Caco-2 (cell line): Measurements from ENCODE around the gene STXBP2. TPM values are rescaled to one million over a fixed set of nuclear protein-coding genes. Genes with fewer than 3 reads are reported as not detected.

ENCODE experiments used
- BruUV-seq: library from RNA; stranded (reverse); fragments of 400-500 nt; replicated peaks from 2 replicates; lab custom pipeline; 2021; lab: Mats Ljungman, UMichigan
- CTCF ChIA-PET: fragments of 300-600 bp; sonication (Branson Sonifier 250); formaldehyde crosslinking; loops from one replicate; lab custom pipeline; 2022; ENCODE audit warnings: antibody characterized with exemption; lab: Charles Lee
- POLR2A ChIA-PET: fragments of 300-600 bp; sonication (Branson Sonifier 250); formaldehyde crosslinking; loops from one replicate; lab custom pipeline; 2022; ENCODE audit warnings: antibody characterized with exemption; lab: Charles Lee
- DNase-seq, 2 experiments: peaks; one replicate each; pipeline versions ENCODE4 v3.0.0 to v3.0.0-alpha.2; 2020 to 2022
- H3K27me3 ChIP-seq: replicated peaks from 2 replicates; pipeline ENCODE4 v1.6.0; 2011; ENCODE audit warnings: low read length; ENCODE audit not compliant: control insufficient read depth, insufficient read depth
- H3K36me3 ChIP-seq: 2 replicates; pipeline ENCODE4 v1.5.1; 2011; ENCODE audit warnings: low read length; ENCODE audit not compliant: control insufficient read depth, insufficient read depth
- H3K4me1 ChIP-seq: fragments of 250-450 bp; sonication (Bioruptor Pico); 2 replicates; pipeline ENCODE4 v1.5.1; 2020; ENCODE audit warnings: mild to moderate bottlenecking
- H3K4me3 ChIP-seq: 2 replicates; pipeline ENCODE4 v1.5.1; 2011; ENCODE audit warnings: low read depth, mild to moderate bottlenecking, control low read depth, low read length
- H3K9me3 ChIP-seq: fragments of 250-450 bp; sonication (Bioruptor Pico); 2 replicates; pipeline ENCODE4 v1.5.1; 2020; ENCODE audit warnings: mild to moderate bottlenecking, moderate library complexity
- H3K27ac Mint-ChIP-seq: one replicate; pipeline ENCODE4 v1.8.0; 2022; ENCODE audit warnings: mixed read lengths; ENCODE audit not compliant: unreplicated experiment
- H3K27me3 Mint-ChIP-seq: one replicate; pipeline ENCODE4 v1.8.0; 2022; ENCODE audit warnings: mixed read lengths; ENCODE audit not compliant: insufficient read depth, unreplicated experiment
- H3K36me3 Mint-ChIP-seq: one replicate; pipeline ENCODE4 v1.8.0; 2022; ENCODE audit warnings: mild to moderate bottlenecking, mixed read lengths; ENCODE audit not compliant: insufficient read depth, unreplicated experiment
- H3K4me1 Mint-ChIP-seq: one replicate; pipeline ENCODE4 v1.8.0; 2022; ENCODE audit warnings: low read depth, mixed read lengths; ENCODE audit not compliant: unreplicated experiment
- H3K4me3 Mint-ChIP-seq: one replicate; pipeline ENCODE4 v1.8.0; 2022; ENCODE audit warnings: mild to moderate bottlenecking, moderate library complexity, mixed read lengths; ENCODE audit not compliant: unreplicated experiment
- H3K9me3 Mint-ChIP-seq: one replicate; pipeline ENCODE4 v1.8.0; 2022; ENCODE audit warnings: mixed read lengths; ENCODE audit not compliant: unreplicated experiment
- CTCF ChIP-seq, 2 experiments: fragments of 200-600 bp in 1 of 2; IDR thresholded peaks; 1 replicate in 1 of 2; 2 replicates in 1 of 2; pipeline versions ENCODE4 v1.5.1 to v1.8.0; 2011 to 2022; ENCODE audit warnings: antibody characterized with exemption in 1 of 2, control low read depth in 1 of 2, inconsistent platforms in 1 of 2, low read depth in 1 of 2, low read length in 1 of 2, mild to moderate bottlenecking in 1 of 2, moderate library complexity in 1 of 2; ENCODE audit not compliant: insufficient read depth in 1 of 2, severe bottlenecking in 1 of 2, unreplicated experiment in 1 of 2
- intact Hi-C: fragments of 100-400 bp; cut with micrococcal nuclease; formaldehyde crosslinking; loops from one replicate; pipeline ENCODE4 v1.10.0; 2022; ENCODE audit not compliant: unreplicated experiment
- total RNA-seq: library from RNA; stranded (reverse); gene quantifications from 2 replicates; pipeline ENCODE4 v1.2.3, GENCODE V29; 2022

The STXBP2 gene
- total RNA-seq, 1 experiment from 2014 or later: 113 TPM

GRCh38 chr19:7617735-7618134 lies 19.2 kb upstream of the STXBP2 start:
- H3K4me3 Mint-ChIP-seq: no peak overlapping the region
- H3K9me3 ChIP-seq: no peaks in the 10 kb centered on the region
- TSS peak; percentile 63 for BruUV-seq
- H3K27ac Mint-ChIP-seq: no peak overlapping the region
- ChIA-PET POLR2A (no interaction called here), CTCF (interaction anchor here (1.0 kb wide), 1 partner anchor 128 kb away, joined by 4 read pairs; no protein-coding TSS in a partner anchor)
- peaks cover 72% of the 10 kb centered on the region for H3K36me3 Mint-ChIP-seq
- H3K36me3 ChIP-seq: no peaks in the 10 kb centered on the region; the same call in 1 of the 2 replicates
- intact Hi-C loops: no loop called here
- TF ChIP-seq CTCF (IDR thresholded peaks at IDR 0.05; ENCODE audit: insufficient read depth in 1 of 2, low read depth in 1 of 2, low read length in 1 of 2, severe bottlenecking in 1 of 2, unreplicated experiment in 1 of 2): no peak
- H3K27me3 Mint-ChIP-seq: no peaks in the 10 kb centered on the region
- no peaks in the 10 kb centered on the region for H3K27me3 ChIP-seq
- no peaks in the 10 kb centered on the region for H3K4me1 Mint-ChIP-seq
- H3K4me3 ChIP-seq: no peak overlapping the region
- no peaks in the 10 kb centered on the region for H3K4me1 ChIP-seq
- no peaks in the 10 kb centered on the region for H3K9me3 Mint-ChIP-seq
- no peak for DNase-seq

- no peaks in the 10 kb centered on the region; the same call in 1 of the 2 replicates for H3K36me3 ChIP-seq
- DNase-seq: no peak
- ChIA-PET POLR2A (no interaction called here), CTCF (interaction anchor here (1.0 kb wide), 1 partner anchor 129 kb away, joined by 4 read pairs; no protein-coding TSS in a partner anchor)
- H3K9me3 Mint-ChIP-seq: no peaks in the 10 kb centered on the region
- TF ChIP-seq CTCF (IDR thresholded peaks at IDR 0.05; ENCODE audit: insufficient read depth in 1 of 2, low read depth in 1 of 2, low read length in 1 of 2, severe bottlenecking in 1 of 2, unreplicated experiment in 1 of 2): no peak
- H3K4me3 Mint-ChIP-seq: no peak overlapping the region
- H3K4me1 ChIP-seq: no peaks in the 10 kb centered on the region
- intact Hi-C loops: no loop called here
- H3K27ac Mint-ChIP-seq: peak overlapping the region; percentile 36
- H3K27me3 ChIP-seq: no peaks in the 10 kb centered on the region
- H3K36me3 Mint-ChIP-seq: peaks cover 78% of the 10 kb centered on the region
- no TSS peak for BruUV-seq
- H3K4me1 Mint-ChIP-seq: no peaks in the 10 kb centered on the region
- H3K27me3 Mint-ChIP-seq: no peaks in the 10 kb centered on the region
- H3K9me3 ChIP-seq: no peaks in the 10 kb centered on the region
- H3K4me3 ChIP-seq: no peak overlapping the region
Measured at GRCh38 chr19:7618348-7618747, 18.6 kb upstream of the STXBP2 start.

GRCh38 chr19:7618771-7619510 lies 18.0 kb upstream of the STXBP2 start:
- peaks cover 78% of the 10 kb centered on the region for H3K36me3 Mint-ChIP-seq
- H3K27me3 ChIP-seq: no peaks in the 10 kb centered on the region
- intact Hi-C loops: no loop called here
- no peaks in the 10 kb centered on the region for H3K4me1 ChIP-seq
- H3K4me1 Mint-ChIP-seq: no peaks in the 10 kb centered on the region
- ChIA-PET CTCF (interaction anchor here (0.6 kb wide), 1 partner anchor 59 kb away, joined by 3 read pairs; no protein-coding TSS in a partner anchor), POLR2A (no interaction called here)
- no TSS peak for BruUV-seq
- no peaks in the 10 kb centered on the region for H3K27me3 Mint-ChIP-seq
- DNase-seq: no peak
- no peak overlapping the region for H3K4me3 ChIP-seq
- H3K9me3 ChIP-seq: no peaks in the 10 kb centered on the region
- no peak overlapping the region for H3K4me3 Mint-ChIP-seq
- no peaks in the 10 kb centered on the region for H3K9me3 Mint-ChIP-seq
- no peak for TF ChIP-seq CTCF (IDR thresholded peaks at IDR 0.05; ENCODE audit: insufficient read depth in 1 of 2, low read depth in 1 of 2, low read length in 1 of 2, severe bottlenecking in 1 of 2, unreplicated experiment in 1 of 2)
- H3K36me3 ChIP-seq: no peaks in the 10 kb centered on the region; the same call in 1 of the 2 replicates
- peak overlapping the region; percentile 36 for H3K27ac Mint-ChIP-seq
